Measurements from ENCODE around the gene STOML1. TPM values are rescaled to one million over a fixed set of nuclear protein-coding genes. Genes with fewer than 3 reads are reported as not detected.
A peak's percentile ranks its signal among the peaks of the same experiment; 100 is the strongest.

STOML1 gene
- total RNA-seq, 1 experiment from 2014 or later = 19.9 TPM

- DNase-seq (ENCODE audit: low read depth) = no peak
Measured at GRCh38 chr15:74019734-74020133, 27.6 kb upstream of the STOML1 start.

GRCh38 chr15:74013374-74013894, 21.3 kb upstream of the STOML1 start:
- DNase-seq (ENCODE audit: low read depth) = no peak

GRCh38 chr15:74011610-74012009, 19.5 kb upstream of the STOML1 start:
- DNase-seq (ENCODE audit: low read depth) = no peak

GRCh38 chr15:74010929-74011540, 18.9 kb upstream of the STOML1 start:
- peak; percentile 30 for DNase-seq (ENCODE audit: low read depth)

GRCh38 chr15:74008901-74009300, 16.8 kb upstream of the STOML1 start:
- no peak for DNase-seq (ENCODE audit: low read depth)

- no peak for DNase-seq (ENCODE audit: low read depth)
Measured at GRCh38 chr15:74007820-74008371, 15.8 kb upstream of the STOML1 start.

GRCh38 chr15:74006774-74007639, 14.9 kb upstream of the STOML1 start:
- no peak for DNase-seq (ENCODE audit: low read depth)

- no peak for DNase-seq (ENCODE audit: low read depth)
Measured at GRCh38 chr15:73997986-73998385, 5.9 kb upstream of the STOML1 start.

GRCh38 chr15:73996939-73997338, 4.8 kb upstream of the STOML1 start:
- DNase-seq (ENCODE audit: low read depth) = peak; percentile 32

GRCh38 chr15:73996267-73996666, 4.2 kb upstream of the STOML1 start:
- no peak for DNase-seq (ENCODE audit: low read depth)

GRCh38 chr15:73994912-73995622, 3.0 kb upstream of the STOML1 start:
- peak; percentile 50 for DNase-seq (ENCODE audit: low read depth)

GRCh38 chr15:73994413-73994883, 2.4 kb upstream of the STOML1 start, which contains the start of gene PML:
Gene PML, plus strand, starts transcription at chr15:73994716. Its CDS starts 97 bp downstream, at chr15:73994813.
- DNase-seq (ENCODE audit: low read depth) = peak; percentile 96

- no peak for DNase-seq (ENCODE audit: low read depth)
Measured at GRCh38 chr15:73993211-73993994, 1.3 kb upstream of the STOML1 start.

- no peak for DNase-seq (ENCODE audit: low read depth)
Measured at GRCh38 chr15:73992594-73992898, 451 bp upstream of the STOML1 start.

- peak; percentile 65 for DNase-seq (ENCODE audit: low read depth)
Measured at GRCh38 chr15:73991260-73991659, 835 bp downstream of the STOML1 start.

- no peak for DNase-seq (ENCODE audit: low read depth)
Measured at GRCh38 chr15:73990250-73991005, 1.7 kb downstream of the STOML1 start.

- DNase-seq (ENCODE audit: low read depth) = peak; percentile 88
Measured at GRCh38 chr15:73989001-73989798, 2.9 kb downstream of the STOML1 start.

GRCh38 chr15:73988445-73988969, 3.6 kb downstream of the STOML1 start:
- DNase-seq (ENCODE audit: low read depth) = no peak
